B cell (primary cell): Measurements from ENCODE around the gene CEP85L.

Source experiments
- EZH2 ChIP-seq: IDR thresholded peaks from 2 replicates; pipeline ENCODE4 v1.6.1; 2012; ENCODE audit warnings: borderline replicate concordance, low read depth, mild to moderate bottlenecking, moderate library complexity, low read length; ENCODE audit not compliant: insufficient read depth, poor library complexity, severe bottlenecking
- TF ChIP-seq, protein P1 (sequence below): fragments of 200-600 bp; IDR thresholded peaks from one replicate; pipeline ENCODE4 v1.8.0; 2022; ENCODE audit warnings: antibody characterized with exemption, mild to moderate bottlenecking

DNA sequence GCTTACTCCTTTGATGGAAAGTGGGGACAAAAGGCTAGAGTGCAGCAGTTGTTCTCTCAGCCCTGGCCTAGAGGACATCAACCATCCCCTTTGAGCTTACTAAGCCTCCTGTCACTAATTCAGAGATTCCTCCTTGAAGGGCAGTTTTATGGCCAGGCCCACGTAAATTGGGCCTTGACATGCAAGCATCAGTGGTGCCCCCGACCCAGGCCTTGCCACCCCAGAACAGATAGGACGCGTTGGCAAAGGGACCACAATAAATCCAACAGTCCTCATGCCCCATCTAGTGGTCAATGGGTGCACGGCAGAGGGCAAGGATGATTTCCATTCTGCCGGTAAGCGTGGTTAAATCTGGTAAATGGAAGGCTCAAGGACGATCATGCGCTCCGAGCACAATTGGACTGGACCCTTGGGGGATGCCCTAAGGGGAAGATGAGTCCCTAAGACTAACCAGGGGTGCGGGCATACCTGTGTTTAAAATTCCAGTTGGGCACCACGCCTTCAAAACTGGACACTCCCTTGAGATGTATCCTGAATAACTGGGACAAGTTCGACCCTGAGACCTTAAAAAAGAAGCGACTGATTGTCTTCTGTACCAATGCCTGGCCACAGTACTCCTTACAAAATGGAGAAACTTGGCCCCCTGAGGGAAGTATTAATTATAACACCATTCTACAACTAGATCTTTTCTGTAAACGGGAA lies 32.6 kb downstream of the CEP85L start:
- TF ChIP-seq, protein P1, sequence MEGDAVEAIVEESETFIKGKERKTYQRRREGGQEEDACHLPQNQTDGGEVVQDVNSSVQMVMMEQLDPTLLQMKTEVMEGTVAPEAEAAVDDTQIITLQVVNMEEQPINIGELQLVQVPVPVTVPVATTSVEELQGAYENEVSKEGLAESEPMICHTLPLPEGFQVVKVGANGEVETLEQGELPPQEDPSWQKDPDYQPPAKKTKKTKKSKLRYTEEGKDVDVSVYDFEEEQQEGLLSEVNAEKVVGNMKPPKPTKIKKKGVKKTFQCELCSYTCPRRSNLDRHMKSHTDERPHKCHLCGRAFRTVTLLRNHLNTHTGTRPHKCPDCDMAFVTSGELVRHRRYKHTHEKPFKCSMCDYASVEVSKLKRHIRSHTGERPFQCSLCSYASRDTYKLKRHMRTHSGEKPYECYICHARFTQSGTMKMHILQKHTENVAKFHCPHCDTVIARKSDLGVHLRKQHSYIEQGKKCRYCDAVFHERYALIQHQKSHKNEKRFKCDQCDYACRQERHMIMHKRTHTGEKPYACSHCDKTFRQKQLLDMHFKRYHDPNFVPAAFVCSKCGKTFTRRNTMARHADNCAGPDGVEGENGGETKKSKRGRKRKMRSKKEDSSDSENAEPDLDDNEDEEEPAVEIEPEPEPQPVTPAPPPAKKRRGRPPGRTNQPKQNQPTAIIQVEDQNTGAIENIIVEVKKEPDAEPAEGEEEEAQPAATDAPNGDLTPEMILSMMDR = peak; percentile 89
- no peak for TF ChIP-seq EZH2
